A673 (cell line): ENCODE results near the gene NACAD.

Experiments used
- EZH2 ChIP-seq: fragments of 200-600 bp; sonication (generic); IDR thresholded peaks from 2 replicates; pipeline ENCODE4 v1.6.1; 2017; ENCODE audit warnings: borderline replicate concordance, low read depth, mild to moderate bottlenecking, mixed read lengths, antibody characterized with exemption, low read length; ENCODE audit not compliant: poor library complexity, severe bottlenecking
- TF ChIP-seq, protein P1 (sequence below): fragments of 300-800, 200-600 bp; sonication (generic); conservative IDR thresholded peaks from 2 replicates; pipeline ENCODE4 v1.5.1; 2017; ENCODE audit warnings: low read depth, mild to moderate bottlenecking, antibody characterized with exemption, low read length, moderate library complexity, mixed read lengths

DNA sequence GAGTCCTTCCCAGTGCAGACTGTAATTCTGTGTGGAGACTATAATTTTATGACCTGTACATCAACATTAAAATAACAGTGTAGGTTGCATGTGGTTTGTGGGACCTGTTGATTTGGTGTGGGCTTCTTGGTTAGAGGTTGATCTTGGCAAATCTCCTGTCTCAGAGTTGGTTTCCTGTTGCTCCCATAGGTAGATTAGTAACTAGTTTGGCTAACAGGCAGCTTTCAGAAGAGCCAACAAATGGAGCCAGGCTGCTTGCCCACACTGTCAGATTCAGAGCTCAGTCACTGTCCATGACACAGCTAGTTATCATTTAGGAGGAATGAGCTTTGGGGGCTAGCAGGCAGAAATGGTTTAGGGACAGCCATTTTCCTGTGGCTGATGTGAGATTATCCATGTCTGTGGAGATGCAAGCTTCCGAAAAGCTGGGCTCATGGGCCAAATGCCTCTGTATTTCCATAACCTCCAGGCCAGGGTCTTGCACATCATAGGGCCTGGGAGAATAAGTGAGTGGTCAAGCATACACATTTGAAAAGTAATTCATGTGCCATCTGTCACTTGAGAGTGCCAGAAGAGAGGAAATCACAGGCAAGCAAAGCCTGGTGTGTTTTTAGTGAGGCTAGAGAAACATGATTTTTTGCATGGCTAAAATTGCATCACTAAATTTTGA is 55.4 kb downstream of the NACAD start:
- no peak for TF ChIP-seq EZH2
- TF ChIP-seq, protein P1, sequence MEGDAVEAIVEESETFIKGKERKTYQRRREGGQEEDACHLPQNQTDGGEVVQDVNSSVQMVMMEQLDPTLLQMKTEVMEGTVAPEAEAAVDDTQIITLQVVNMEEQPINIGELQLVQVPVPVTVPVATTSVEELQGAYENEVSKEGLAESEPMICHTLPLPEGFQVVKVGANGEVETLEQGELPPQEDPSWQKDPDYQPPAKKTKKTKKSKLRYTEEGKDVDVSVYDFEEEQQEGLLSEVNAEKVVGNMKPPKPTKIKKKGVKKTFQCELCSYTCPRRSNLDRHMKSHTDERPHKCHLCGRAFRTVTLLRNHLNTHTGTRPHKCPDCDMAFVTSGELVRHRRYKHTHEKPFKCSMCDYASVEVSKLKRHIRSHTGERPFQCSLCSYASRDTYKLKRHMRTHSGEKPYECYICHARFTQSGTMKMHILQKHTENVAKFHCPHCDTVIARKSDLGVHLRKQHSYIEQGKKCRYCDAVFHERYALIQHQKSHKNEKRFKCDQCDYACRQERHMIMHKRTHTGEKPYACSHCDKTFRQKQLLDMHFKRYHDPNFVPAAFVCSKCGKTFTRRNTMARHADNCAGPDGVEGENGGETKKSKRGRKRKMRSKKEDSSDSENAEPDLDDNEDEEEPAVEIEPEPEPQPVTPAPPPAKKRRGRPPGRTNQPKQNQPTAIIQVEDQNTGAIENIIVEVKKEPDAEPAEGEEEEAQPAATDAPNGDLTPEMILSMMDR: no peak
